Measurements from ENCODE around the gene BRCA2. TPM values are rescaled to one million over a fixed set of nuclear protein-coding genes. Genes with fewer than 3 reads are reported as not detected.

BRCA2 gene
- total and polyA plus RNA-seq, 9 of the 15 experiments (the other 6 are each of a cell fraction or from before 2014, with no cell fraction given) = 4.1 to 17.3 (median 5.8) TPM

- Histone ChIP-seq H3K79me2 (ENCODE audit: control insufficient read depth, insufficient read depth, low read length) (peaks cover 20% of the 10 kb centered on the region), H3K27me3 (ENCODE audit: control insufficient read depth in 2 of 2, insufficient read depth in 2 of 2, low read length in 2 of 2) (no peaks in the 10 kb centered on the region), H2AFZ (ENCODE audit: low read depth, low read length) (peak overlapping the region; percentile 98), H3K27ac (ENCODE audit: extremely low read depth, low read depth, low read length) (peak overlapping the region; percentile 92), H3K9ac (ENCODE audit: insufficient read depth in 1 of 2, low read depth in 2 of 2, low read length in 2 of 2) (peak overlapping the region; percentile 93 to 99), H3K4me1 (replicated peaks in 1 of 2; ENCODE audit: control insufficient read depth in 2 of 2, insufficient read depth in 2 of 2, low read length in 2 of 2) (peaks cover 0 to 11% of the 10 kb centered on the region in 2 experiments; a peak in 2 of 5 replicates), H3K9me1 (ENCODE audit: control insufficient read depth, insufficient read depth, low read length) (no peaks in the 10 kb centered on the region), H4K20me1 (replicated peaks; ENCODE audit: control insufficient read depth, insufficient read depth, low read length) (no peaks in the 10 kb centered on the region), H3K4me2 (ENCODE audit: insufficient read depth, low read length) (peak overlapping the region; percentile 89), H3K9me3 (replicated peaks; ENCODE audit: control insufficient read depth, insufficient read depth, low read depth, low read length) (no peaks in the 10 kb centered on the region), H3K4me3 (peak overlapping the region; percentile 50), H3K36me3 (ENCODE audit: control insufficient read depth, insufficient read depth, low read length) (peaks cover 14% of the 10 kb centered on the region; the same call in 2 of the 3 replicates)
- no peak for TF ChIP-seq ZC3H11A (IDR thresholded peaks at IDR 0.05; ENCODE audit: low read depth, low read length)
- TF ChIP-seq, protein P1, sequence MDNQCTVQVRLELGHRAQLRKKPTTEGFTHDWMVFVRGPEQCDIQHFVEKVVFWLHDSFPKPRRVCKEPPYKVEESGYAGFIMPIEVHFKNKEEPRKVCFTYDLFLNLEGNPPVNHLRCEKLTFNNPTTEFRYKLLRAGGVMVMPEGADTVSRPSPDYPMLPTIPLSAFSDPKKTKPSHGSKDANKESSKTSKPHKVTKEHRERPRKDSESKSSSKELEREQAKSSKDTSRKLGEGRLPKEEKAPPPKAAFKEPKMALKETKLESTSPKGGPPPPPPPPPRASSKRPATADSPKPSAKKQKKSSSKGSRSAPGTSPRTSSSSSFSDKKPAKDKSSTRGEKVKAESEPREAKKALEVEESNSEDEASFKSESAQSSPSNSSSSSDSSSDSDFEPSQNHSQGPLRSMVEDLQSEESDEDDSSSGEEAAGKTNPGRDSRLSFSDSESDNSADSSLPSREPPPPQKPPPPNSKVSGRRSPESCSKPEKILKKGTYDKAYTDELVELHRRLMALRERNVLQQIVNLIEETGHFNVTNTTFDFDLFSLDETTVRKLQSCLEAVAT (IDR thresholded peaks at IDR 0.05) = 0 out of 4 replicates have a peak, but pooled peaks of 1 of the 2 experiments have one; percentile 32
- TF ChIP-seq, protein P2, sequence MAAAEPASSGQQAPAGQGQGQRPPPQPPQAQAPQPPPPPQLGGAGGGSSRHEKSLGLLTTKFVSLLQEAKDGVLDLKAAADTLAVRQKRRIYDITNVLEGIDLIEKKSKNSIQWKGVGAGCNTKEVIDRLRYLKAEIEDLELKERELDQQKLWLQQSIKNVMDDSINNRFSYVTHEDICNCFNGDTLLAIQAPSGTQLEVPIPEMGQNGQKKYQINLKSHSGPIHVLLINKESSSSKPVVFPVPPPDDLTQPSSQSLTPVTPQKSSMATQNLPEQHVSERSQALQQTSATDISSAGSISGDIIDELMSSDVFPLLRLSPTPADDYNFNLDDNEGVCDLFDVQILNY (CRISPR knock-in tag; IDR thresholded peaks at IDR 0.05) = no peak
- no peak for TF ChIP-seq RBBP5 (IDR thresholded peaks at IDR 0.05; ENCODE audit: borderline replicate concordance, insufficient read depth, low read length, poor library complexity, severe bottlenecking)
- 0 out of 2 replicates have a peak, but pooled peaks have one; percentile 15 for TF ChIP-seq MYBL2 (IDR thresholded peaks at IDR 0.05; ENCODE audit: low read depth)
- TF ChIP-seq MYBL2 (CRISPR knock-in tag; IDR thresholded peaks at IDR 0.05; ENCODE audit: borderline replicate concordance) = no peak
- TF ChIP-seq NONO (IDR thresholded peaks at IDR 0.05; ENCODE audit: low read depth in 2 of 2, low read length in 1 of 2) = no peak
- no peak for TF ChIP-seq EZH2 (IDR thresholded peaks at IDR 0.05; ENCODE audit: borderline replicate concordance, low read depth, low read length)
- 0 out of 2 replicates have a peak, but pooled peaks have one; percentile 56 for TF ChIP-seq ZBTB33 (CRISPR knock-in tag; IDR thresholded peaks at IDR 0.05)
- 0 out of 4 replicates have a peak, but pooled peaks of 1 of the 2 experiments have one; percentile 14 for TF ChIP-seq TEAD1 (CRISPR knock-in tag; IDR thresholded peaks at IDR 0.05)
- TF ChIP-seq CEBPB (tag; IDR thresholded peaks at IDR 0.05) = peak; percentile 44
- intact Hi-C loops (cut with micrococcal nuclease) (loop anchor here (5.0 kb wide), 1 partner anchor 292 kb away; no protein-coding TSS in a partner anchor), in situ Hi-C loops (cut with MboI) (loop anchor here (25.0 kb wide), 1 partner anchor 402 kb away; no protein-coding TSS in a partner anchor)
- POLR2A ChIA-PET = interaction anchor here (0.7 to 1.9 kb wide), 9 partner anchors 9 to 519 kb away, joined by 3 to 9 read pairs (median 5); partner anchors contain the start of gene N4BP2L2
- CTCF ChIA-PET (ENCODE audit: low intra/inter-chr PET ratio) = no interaction called here
- BruUV-seq (replicated peaks) = no TSS peak
- DNase-seq (ENCODE audit: extremely low read depth in 1 of 4, low spot score in 3 of 4) = peak; percentile 26 to 46 (median 30)
- ATAC-seq = peak; percentile 51
- WGBS (ENCODE audit: insufficient coverage, low coverage, missing lambda C conversion rate) = 66% methylated on average over 18 of the region's 32 CpGs
- no peak for FAIRE-seq
Observed at GRCh38 chr13:32314271-32315237, 754 bp upstream of the BRCA2 start.
